HG02943 (cell line): Measurements from ENCODE around the gene STRA6.

Source experiments
- ATAC-seq: cut with Tn5 transposase; IDR thresholded peaks from one replicate; pipeline ENCODE4 v1.9.1; 2021; ENCODE audit warnings: mild to moderate bottlenecking, low read depth, moderate library complexity; ENCODE audit not compliant: unreplicated experiment

STRA6 gene

GRCh38 chr15:74227968-74228722 lies 25.6 kb upstream of the STRA6 start:
- ATAC-seq = no peak

- ATAC-seq = no peak
Observed at GRCh38 chr15:74226761-74227540, 24.4 kb upstream of the STRA6 start.

GRCh38 chr15:74225928-74226327 lies 23.3 kb upstream of the STRA6 start:
- no peak for ATAC-seq

GRCh38 chr15:74222240-74223119 lies 19.9 kb upstream of the STRA6 start:
- ATAC-seq = no peak

GRCh38 chr15:74221399-74222239 lies 19.0 kb upstream of the STRA6 start:
- ATAC-seq = no peak

- ATAC-seq = no peak
Observed at GRCh38 chr15:74220475-74221248, 18.1 kb upstream of the STRA6 start.

GRCh38 chr15:74217907-74218885 lies 15.6 kb upstream of the STRA6 start:
- no peak for ATAC-seq

- ATAC-seq = no peak
Observed at GRCh38 chr15:74216949-74217348, 14.4 kb upstream of the STRA6 start.

GRCh38 chr15:74215958-74216357 lies 13.4 kb upstream of the STRA6 start:
- no peak for ATAC-seq

- ATAC-seq = no peak
Observed at GRCh38 chr15:74214324-74215021, 11.9 kb upstream of the STRA6 start.

- no peak for ATAC-seq
Observed at GRCh38 chr15:74213858-74214284, 11.3 kb upstream of the STRA6 start.

- no peak for ATAC-seq
Observed at GRCh38 chr15:74212494-74212893, 9.9 kb upstream of the STRA6 start.

- ATAC-seq = no peak
Observed at GRCh38 chr15:74211656-74212055, 9.1 kb upstream of the STRA6 start.

GRCh38 chr15:74210729-74211128 lies 8.1 kb upstream of the STRA6 start:
- no peak for ATAC-seq

- no peak for ATAC-seq
Observed at GRCh38 chr15:74209997-74210671, 7.5 kb upstream of the STRA6 start.

- no peak for ATAC-seq
Observed at GRCh38 chr15:74209560-74209958, 7.0 kb upstream of the STRA6 start.
